Measurements from ENCODE around the gene TOP3B.

- no peak for TF ChIP-seq CTCF (conservative IDR thresholded peaks at IDR 0.05; ENCODE audit: low read depth in 2 of 2)
- no peak for TF ChIP-seq EZH2 (IDR thresholded peaks at IDR 0.05; ENCODE audit: low read depth, unreplicated experiment)
- TF ChIP-seq CREB1 (CRISPR knock-in tag; IDR thresholded peaks at IDR 0.05; ENCODE audit: low read depth): no peak
- TF ChIP-seq, protein P1, sequence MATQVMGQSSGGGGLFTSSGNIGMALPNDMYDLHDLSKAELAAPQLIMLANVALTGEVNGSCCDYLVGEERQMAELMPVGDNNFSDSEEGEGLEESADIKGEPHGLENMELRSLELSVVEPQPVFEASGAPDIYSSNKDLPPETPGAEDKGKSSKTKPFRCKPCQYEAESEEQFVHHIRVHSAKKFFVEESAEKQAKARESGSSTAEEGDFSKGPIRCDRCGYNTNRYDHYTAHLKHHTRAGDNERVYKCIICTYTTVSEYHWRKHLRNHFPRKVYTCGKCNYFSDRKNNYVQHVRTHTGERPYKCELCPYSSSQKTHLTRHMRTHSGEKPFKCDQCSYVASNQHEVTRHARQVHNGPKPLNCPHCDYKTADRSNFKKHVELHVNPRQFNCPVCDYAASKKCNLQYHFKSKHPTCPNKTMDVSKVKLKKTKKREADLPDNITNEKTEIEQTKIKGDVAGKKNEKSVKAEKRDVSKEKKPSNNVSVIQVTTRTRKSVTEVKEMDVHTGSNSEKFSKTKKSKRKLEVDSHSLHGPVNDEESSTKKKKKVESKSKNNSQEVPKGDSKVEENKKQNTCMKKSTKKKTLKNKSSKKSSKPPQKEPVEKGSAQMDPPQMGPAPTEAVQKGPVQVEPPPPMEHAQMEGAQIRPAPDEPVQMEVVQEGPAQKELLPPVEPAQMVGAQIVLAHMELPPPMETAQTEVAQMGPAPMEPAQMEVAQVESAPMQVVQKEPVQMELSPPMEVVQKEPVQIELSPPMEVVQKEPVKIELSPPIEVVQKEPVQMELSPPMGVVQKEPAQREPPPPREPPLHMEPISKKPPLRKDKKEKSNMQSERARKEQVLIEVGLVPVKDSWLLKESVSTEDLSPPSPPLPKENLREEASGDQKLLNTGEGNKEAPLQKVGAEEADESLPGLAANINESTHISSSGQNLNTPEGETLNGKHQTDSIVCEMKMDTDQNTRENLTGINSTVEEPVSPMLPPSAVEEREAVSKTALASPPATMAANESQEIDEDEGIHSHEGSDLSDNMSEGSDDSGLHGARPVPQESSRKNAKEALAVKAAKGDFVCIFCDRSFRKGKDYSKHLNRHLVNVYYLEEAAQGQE (IDR thresholded peaks at IDR 0.05; ENCODE audit: unreplicated experiment): no peak
- no peak for TF ChIP-seq EZH2phosphoT487 (IDR thresholded peaks at IDR 0.05; ENCODE audit: unreplicated experiment)
- TF ChIP-seq ETS1 (IDR thresholded peaks at IDR 0.05): no peak
- no peak for TF ChIP-seq NANOG (IDR thresholded peaks at IDR 0.05; ENCODE audit: borderline replicate concordance)
- no peak for TF ChIP-seq POLR2AphosphoS5 (IDR thresholded peaks at IDR 0.05; ENCODE audit: low read depth)
- no peak for TF ChIP-seq JUNB (IDR thresholded peaks at IDR 0.05; ENCODE audit: unreplicated experiment)
- TF ChIP-seq ZNF462 (CRISPR knock-in tag; IDR thresholded peaks at IDR 0.05): no peak
- TF ChIP-seq STAT1 (IDR thresholded peaks at IDR 0.05; ENCODE audit: unreplicated experiment): no peak
- no peak for TF ChIP-seq ZNF331 (CRISPR knock-in tag; IDR thresholded peaks at IDR 0.05; ENCODE audit: low read depth)
Measured at GRCh38 chr22:21960200-21961126, 22.1 kb downstream of the TOP3B start.

Data from GM23338 (cell line).